22Rv1 (cell line): ENCODE data around the gene CLIC5.

ENCODE experiments used
- CTCF ChIP-seq: fragments of 450-650 bp; IDR thresholded peaks from 2 replicates; pipeline ENCODE4 v1.5.1; 2017; ENCODE audit warnings: mild to moderate bottlenecking
- ZFX ChIP-seq: fragments of 450-650 bp; IDR thresholded peaks from 2 replicates; pipeline ENCODE4 v1.6.1; 2017; ENCODE audit warnings: antibody characterized with exemption, borderline replicate concordance

DNA sequence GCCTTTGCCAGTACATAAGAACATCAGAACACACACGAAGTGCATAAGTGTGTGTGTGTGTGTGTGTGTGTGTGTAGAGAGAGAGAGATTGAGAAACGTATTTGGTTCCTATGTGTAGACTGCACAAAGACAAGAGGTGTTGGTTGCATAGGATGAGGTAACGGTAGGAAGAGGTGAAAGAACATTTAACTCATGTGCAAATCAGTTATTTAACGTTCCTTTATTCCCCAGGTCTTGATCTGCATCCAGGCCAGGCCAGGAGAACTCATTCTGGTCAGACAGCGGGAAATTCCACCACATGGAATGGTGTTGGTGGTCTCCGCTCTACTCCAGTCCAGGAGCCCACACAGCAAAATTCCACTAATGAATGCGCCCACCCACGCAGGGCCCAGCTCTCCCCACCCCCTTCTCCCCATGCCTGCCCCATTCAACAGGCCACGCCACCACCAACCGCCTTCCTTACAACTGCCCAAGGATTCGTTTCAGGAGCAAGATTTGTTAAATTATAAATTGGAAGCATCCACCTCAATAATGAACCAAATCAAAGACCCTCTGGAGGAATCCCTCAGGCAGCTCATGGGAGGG is 86.8 kb downstream of the CLIC5 start:
- TF ChIP-seq CTCF (no peak), ZFX (no peak)
